Stimulated activated CD8-positive, alpha-beta memory T cell treated with anti-CD3 and anti-CD28 coated beads, Interleukin-15, amount 100 ng/mL, for 1 hour (primary cell): Measurements from ENCODE around the gene COBL.

ENCODE experiments used
- DNase-seq: peaks from one replicate; pipeline ENCODE4 v3.0.0-alpha.2; 2020; ENCODE audit warnings: low read depth

Gene COBL

GRCh38 chr7:51019891-51020870 lies 296.4 kb downstream of the COBL start:
- DNase-seq = no peak

GRCh38 chr7:51019191-51019844 lies 297.3 kb downstream of the COBL start:
- no peak for DNase-seq

GRCh38 chr7:51017576-51018535 lies 298.8 kb downstream of the COBL start:
- no peak for DNase-seq

GRCh38 chr7:51016546-51016945 lies 300.1 kb downstream of the COBL start:
- no peak for DNase-seq

- DNase-seq = no peak
Observed at GRCh38 chr7:51015581-51015980, 301.0 kb downstream of the COBL start.

GRCh38 chr7:51014811-51015210 lies 301.8 kb downstream of the COBL start:
- no peak for DNase-seq

- DNase-seq = no peak
Observed at GRCh38 chr7:51013861-51014511, 302.6 kb downstream of the COBL start.

GRCh38 chr7:51013218-51013786 lies 303.3 kb downstream of the COBL start:
- DNase-seq = no peak

- no peak for DNase-seq
Observed at GRCh38 chr7:51012569-51013217, 303.9 kb downstream of the COBL start.

- DNase-seq = no peak
Observed at GRCh38 chr7:51011710-51012350, 304.8 kb downstream of the COBL start.

GRCh38 chr7:51010534-51010933 lies 306.1 kb downstream of the COBL start:
- DNase-seq = no peak

GRCh38 chr7:51009716-51010496 lies 306.7 kb downstream of the COBL start:
- no peak for DNase-seq

GRCh38 chr7:51007551-51008505 lies 308.8 kb downstream of the COBL start:
- no peak for DNase-seq

- DNase-seq = no peak
Observed at GRCh38 chr7:51006483-51007235, 309.9 kb downstream of the COBL start.

- DNase-seq = no peak
Observed at GRCh38 chr7:51005074-51005473, 311.5 kb downstream of the COBL start.

- DNase-seq = no peak
Observed at GRCh38 chr7:51000956-51001355, 315.7 kb downstream of the COBL start.

GRCh38 chr7:50994753-50995319 lies 321.8 kb downstream of the COBL start:
- no peak for DNase-seq
